IMR-90 (cell line): ENCODE results near the gene ZMIZ1. TPM values are rescaled to one million over a fixed set of nuclear protein-coding genes. Genes with fewer than 3 reads are reported as not detected.

Source experiments
- ATAC-seq: fragments of 200-7000 bp; cut with Tn5 transposase; 2 replicates; pipeline ENCODE4 v1.9.1; 2020; ENCODE audit warnings: low read depth, mild to moderate bottlenecking, moderate library complexity
- BruUV-seq: library from RNA; stranded (reverse); fragments of 400-500 nt; replicated peaks from 2 replicates; lab custom pipeline; 2021; lab: Mats Ljungman, UMichigan
- CTCF ChIA-PET: fragments of 300-600 bp; formaldehyde crosslinking; extraction: SDS; loops from one replicate; lab custom pipeline; 2021; ENCODE audit warnings: antibody characterized with exemption; lab: Yijun Ruan, JAX
- POLR2A ChIA-PET: fragments of 300-600 bp; sonication (Branson Sonifier 250); formaldehyde crosslinking; loops from one replicate; lab custom pipeline; 2022; ENCODE audit warnings: antibody characterized with exemption; ENCODE audit not compliant: unreplicated experiment; lab: Charles Lee
- DNase-seq: peaks from one replicate; pipeline ENCODE4 v3.0.0; 2013
- H2AFZ ChIP-seq: replicated peaks from 2 replicates; pipeline ENCODE3; 2013; ENCODE audit warnings: low read length, mild to moderate bottlenecking; ENCODE audit not compliant: poor library complexity
- H2AK5ac ChIP-seq: 2 replicates; pipeline ENCODE4 v1.6.1; 2013; ENCODE audit warnings: low read depth, low read length, inconsistent platforms
- H2AK9ac ChIP-seq: replicated peaks from 2 replicates; pipeline ENCODE3; 2013; ENCODE audit warnings: mild to moderate bottlenecking, low read depth, low read length, moderate library complexity; ENCODE audit not compliant: poor library complexity
- H2BK120ac ChIP-seq: 2 replicates; pipeline ENCODE4 v1.6.1; 2013; ENCODE audit warnings: low read depth, low read length, inconsistent platforms
- H2BK15ac ChIP-seq: 3 replicates; pipeline ENCODE4 v1.6.1; 2013; ENCODE audit warnings: low read depth, low read length, inconsistent platforms
- H2BK20ac ChIP-seq: 2 replicates; pipeline ENCODE4 v1.6.1; 2013; ENCODE audit warnings: low read depth, mild to moderate bottlenecking, inconsistent platforms, low read length, moderate library complexity
- H2BK5ac ChIP-seq: 2 replicates; pipeline ENCODE4 v1.6.1; 2013; ENCODE audit warnings: mild to moderate bottlenecking, low read depth, low read length, inconsistent platforms; ENCODE audit not compliant: poor library complexity, severe bottlenecking
- H3K14ac ChIP-seq: replicated peaks from 2 replicates; pipeline ENCODE4 v1.6.1; 2013; ENCODE audit warnings: low read depth, low read length, inconsistent platforms
- H3K18ac ChIP-seq: 2 replicates; pipeline ENCODE4 v1.6.1; 2013; ENCODE audit warnings: low read depth, low read length, control low read depth
- H3K23ac ChIP-seq: 2 replicates; pipeline ENCODE4 v1.6.1; 2013; ENCODE audit warnings: low read depth, low read length, inconsistent platforms
- H3K27ac ChIP-seq: 2 replicates; pipeline ENCODE4 v1.5.1; 2013; ENCODE audit warnings: mild to moderate bottlenecking, control low read depth, low read length; ENCODE audit not compliant: insufficient read depth
- H3K27me3 ChIP-seq: 2 replicates; pipeline ENCODE4 v1.6.1; 2013; ENCODE audit warnings: low read length; ENCODE audit not compliant: control insufficient read depth, insufficient read depth
- H3K36me3 ChIP-seq: 2 replicates; pipeline ENCODE4 v1.6.1; 2013; ENCODE audit warnings: low read length, mixed read lengths; ENCODE audit not compliant: control insufficient read depth, insufficient read depth
- H3K4ac ChIP-seq: 2 replicates; pipeline ENCODE4 v1.6.1; 2013; ENCODE audit warnings: low read depth, low read length, inconsistent platforms
- H3K4me1 ChIP-seq: 2 replicates; pipeline ENCODE4 v1.6.1; 2013; ENCODE audit warnings: low read length, mixed read lengths; ENCODE audit not compliant: control insufficient read depth, insufficient read depth
- H3K4me2 ChIP-seq: 2 replicates; pipeline ENCODE4 v1.6.1; 2013; ENCODE audit warnings: low read depth, mild to moderate bottlenecking, control low read depth, low read length, moderate library complexity
- H3K4me3 ChIP-seq: 2 replicates; pipeline ENCODE4 v1.5.1; 2013; ENCODE audit warnings: low read depth, mild to moderate bottlenecking, control low read depth, low read length, moderate library complexity; ENCODE audit not compliant: insufficient read depth
- H3K56ac ChIP-seq: 2 replicates; pipeline ENCODE4 v1.6.1; 2013; ENCODE audit warnings: low read length, inconsistent platforms; ENCODE audit not compliant: insufficient read depth; ENCODE audit errors: extremely low read depth
- H3K79me1 ChIP-seq, 2 experiments: 2 replicates each; pipeline ENCODE4 v1.6.1; 2013; ENCODE audit warnings: low read length in 2 of 2, inconsistent platforms in 1 of 2, low read depth in 1 of 2
- H3K9ac ChIP-seq: 2 replicates; pipeline ENCODE4 v1.6.1; 2013; ENCODE audit warnings: low read depth, low read length, control low read depth
- H3K9me1 ChIP-seq: 2 replicates; pipeline ENCODE4 v1.6.1; 2013; ENCODE audit warnings: low read length, inconsistent platforms; ENCODE audit not compliant: insufficient read depth
- H3K9me3 ChIP-seq: 2 replicates; pipeline ENCODE4 v1.6.1; 2013; ENCODE audit warnings: low read length; ENCODE audit not compliant: control insufficient read depth, insufficient read depth
- H4K20me1 ChIP-seq: 2 replicates; pipeline ENCODE4 v1.6.1; 2013; ENCODE audit warnings: low read length, inconsistent platforms; ENCODE audit not compliant: insufficient read depth
- H4K5ac ChIP-seq: 2 replicates; pipeline ENCODE4 v1.6.1; 2013; ENCODE audit warnings: mild to moderate bottlenecking, low read depth, low read length, control low read depth
- H4K8ac ChIP-seq, 2 experiments: 2 replicates each; pipeline ENCODE4 v1.6.1; 2013; ENCODE audit warnings: low read depth in 2 of 2, low read length in 2 of 2, control low read depth in 1 of 2, inconsistent platforms in 1 of 2
- H4K91ac ChIP-seq: 2 replicates; pipeline ENCODE4 v1.6.1; 2013; ENCODE audit warnings: low read depth, low read length, inconsistent platforms; ENCODE audit not compliant: insufficient read depth
- CHD1 ChIP-seq: IDR thresholded peaks from 2 replicates; pipeline ENCODE4 v1.6.1; 2012; ENCODE audit warnings: low read depth, low read length, improper control_type of control experiment
- FOS ChIP-seq: fragments of 150-350 bp; IDR thresholded peaks from 2 replicates; pipeline ENCODE4 v1.6.1; 2016; ENCODE audit warnings: low read depth, low read length
- MXI1 ChIP-seq: IDR thresholded peaks from 2 replicates; pipeline ENCODE4 v1.6.1; 2012; ENCODE audit warnings: low read depth, mild to moderate bottlenecking, low read length, moderate library complexity, borderline replicate concordance
- WGBS, 2 experiments: methylation state at CpG; one replicate each; pipeline versions ENCODE4 v1.1.5 to v1.1.7; 2013; ENCODE audit warnings: missing lambda C conversion rate in 2 of 2; ENCODE audit not compliant: insufficient read length in 1 of 2; ENCODE audit errors: extremely low coverage in 2 of 2; 5-methylcytosine and 5-hydroxymethylcytosine counted together
- dilution Hi-C: fragments of 300-500 bp; cut with HindIII; formaldehyde crosslinking; loops from one replicate; pipeline ENCODE4 v1.14.3; 2018; ENCODE audit warnings: low sequenced_read_pairs; ENCODE audit not compliant: unreplicated experiment
- in situ Hi-C: fragments of 300-500 bp; cut with MboI; formaldehyde crosslinking; loops from 3 replicates; pipeline ENCODE4 v1.14.3; 2019; ENCODE audit warnings: low sequenced_read_pairs, inconsistent platforms, mixed read lengths
- intact Hi-C: fragments of 100-400 bp; cut with micrococcal nuclease; formaldehyde crosslinking; loops from 2 replicates; pipeline ENCODE4 v1.10.0; 2022
- polyA plus RNA-seq, 3 experiments: library from polyadenylated mRNA; depleted of rRNA; stranded (reverse); fragments of >200 nt; gene quantifications; 2 replicates each; pipeline ENCODE4 v1.2.3, GENCODE V29; 2012; ENCODE audit warnings: low replicate concordance in 1 of 3
- total RNA-seq: library from RNA; depleted of rRNA; stranded (reverse); fragments of >200 nt; gene quantifications from 2 replicates; pipeline ENCODE4 v1.2.3, GENCODE V29; 2012

The ZMIZ1 gene
- total and polyA plus RNA-seq, 2 of the 4 experiments (the other 2 are of a cell fraction) = 6.6 to 48.7 TPM

DNA sequence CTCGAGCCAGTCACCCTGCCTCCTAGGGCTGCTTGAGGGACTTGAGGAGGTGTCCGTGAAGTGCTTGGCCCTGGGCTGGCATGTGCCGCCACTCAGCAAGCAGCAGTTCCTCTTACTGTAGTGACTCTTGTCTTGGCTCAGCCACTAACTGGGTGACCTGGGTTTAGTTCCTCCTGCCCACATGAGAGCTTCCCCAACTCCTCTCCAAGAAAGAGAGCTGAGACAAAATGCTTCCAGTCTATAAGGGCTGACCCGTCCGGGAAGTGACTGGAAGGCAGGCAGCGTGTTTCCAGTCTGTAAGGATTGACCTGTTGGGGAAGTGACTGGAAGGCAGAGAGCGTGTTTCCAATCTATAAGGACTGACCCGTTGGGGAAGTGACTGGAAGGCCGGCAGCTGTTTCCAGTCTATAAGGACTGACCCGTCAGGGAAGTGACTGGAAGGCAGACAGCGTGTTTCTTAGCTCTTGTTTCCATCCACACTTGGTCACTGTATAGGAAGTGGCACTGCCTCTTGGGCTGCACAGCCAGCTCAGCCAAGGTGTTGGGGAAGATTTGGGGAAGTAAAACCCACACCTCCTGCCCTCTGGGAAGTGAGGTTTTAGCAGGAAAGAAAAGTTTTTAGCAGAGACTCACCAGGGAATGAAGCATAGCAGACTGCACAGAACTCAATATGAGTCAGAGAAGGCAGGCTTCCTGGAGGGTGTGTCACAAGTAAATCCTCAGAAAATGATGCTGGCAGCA, 225.2 kb downstream of the ZMIZ1 start:
- in situ Hi-C loops = no loop called here
- no peak overlapping the region for H2BK120ac ChIP-seq
- H2AK9ac ChIP-seq = peak overlapping the region; percentile 31
- peak overlapping the region; percentile 30; the same call in 1 of the 2 replicates for H3K27ac ChIP-seq
- no peak overlapping the region; the same call in 1 of the 2 replicates for H3K14ac ChIP-seq
- CTCF ChIA-PET = no interaction called here
- TF ChIP-seq MXI1 = no peak
- TF ChIP-seq CHD1 = no peak
- 0 out of 2 replicates have a peak, but pooled peaks have one; percentile 22 for TF ChIP-seq FOS
- H2BK5ac ChIP-seq = peak overlapping the region; percentile 37
- no peak overlapping the region for H3K18ac ChIP-seq
- H2BK20ac ChIP-seq = 0 out of 2 replicates have a peak overlapping the region, but pooled peaks have one; percentile 24
- H4K8ac ChIP-seq = 0 out of 4 replicates have a peak overlapping the region, but pooled peaks have one; percentile 20 to 32
- no peak overlapping the region for H2BK15ac ChIP-seq
- H3K9me1 ChIP-seq = peaks cover 6% of the 10 kb centered on the region
- POLR2A ChIA-PET = no interaction called here
- H3K4me3 ChIP-seq = no peak overlapping the region
- H3K4me2 ChIP-seq = no peak overlapping the region
- intact Hi-C loops = no loop called here
- H4K20me1 ChIP-seq = peaks cover 38% of the 10 kb centered on the region
- H3K9ac ChIP-seq = no peak overlapping the region
- H2AFZ ChIP-seq = no peak overlapping the region
- H3K4ac ChIP-seq = peak overlapping the region; percentile 14; the same call in 1 of the 2 replicates
- no peak overlapping the region for H3K23ac ChIP-seq
- no peak overlapping the region for H3K56ac ChIP-seq
- DNase-seq (peak; percentile 72), ATAC-seq (peak; percentile 6; the same call in 1 of the 2 replicates)
- no peaks in the 10 kb centered on the region for H3K9me3 ChIP-seq
- H4K91ac ChIP-seq = peak overlapping the region; percentile 32; the same call in 1 of the 2 replicates
- peak overlapping the region; percentile 71 for H2AK5ac ChIP-seq
- H3K36me3 ChIP-seq = peaks cover 86% of the 10 kb centered on the region
- WGBS, 2 experiments = 92% methylated on average over 6 of the region's 11 CpGs; no CpG with 5 or more reads in 1 of the 2 experiments
- no peaks in the 10 kb centered on the region for H3K27me3 ChIP-seq
- peaks cover 8 to 58% of the 10 kb centered on the region in 2 experiments; a peak in 3 of 4 replicates for H3K79me1 ChIP-seq
- peaks cover 13% of the 10 kb centered on the region for H3K4me1 ChIP-seq
- no peak overlapping the region for H4K5ac ChIP-seq
- dilution Hi-C loops = no loop called here
- no TSS peak for BruUV-seq
